SW 1271 (cell line): ENCODE measurements around the gene NTM.

Experiments used
- DNase-seq, 2 experiments: peaks; one replicate each; lab custom pipeline; 2025; lab: John Stamatoyannopoulos, UW

Gene NTM

GRCh38 chr11:131644204-131644795 lies 273.9 kb downstream of the NTM start:
- no peak for DNase-seq

GRCh38 chr11:131645237-131645636 lies 274.8 kb downstream of the NTM start:
- no peak for DNase-seq

DNA sequence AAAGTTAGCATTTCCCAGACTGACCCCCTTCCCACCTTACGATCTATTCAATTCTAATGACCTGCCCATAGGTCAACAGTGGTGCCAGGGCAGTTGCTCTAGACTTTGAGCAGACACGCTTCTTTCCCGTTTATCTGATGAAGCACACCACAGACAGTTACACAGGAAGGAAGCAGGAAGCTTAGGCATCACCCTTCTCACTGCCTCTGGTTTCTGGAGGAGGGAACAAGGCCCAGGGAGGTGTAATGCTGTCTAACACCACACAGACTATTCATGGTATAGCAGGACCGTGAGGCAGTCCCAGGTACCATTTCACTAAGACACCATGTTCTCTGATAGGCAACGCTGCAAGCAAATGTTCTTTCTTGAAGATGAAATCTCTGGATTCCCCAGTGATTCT lies 279.4 kb downstream of the NTM start:
- no peak for DNase-seq

GRCh38 chr11:131652231-131652630 lies 281.8 kb downstream of the NTM start:
- no peak for DNase-seq

- DNase-seq = no peak
Observed at GRCh38 chr11:131653260-131653659, 282.8 kb downstream of the NTM start.

- no peak for DNase-seq
Observed at GRCh38 chr11:131654849-131655248, 284.4 kb downstream of the NTM start.

DNA sequence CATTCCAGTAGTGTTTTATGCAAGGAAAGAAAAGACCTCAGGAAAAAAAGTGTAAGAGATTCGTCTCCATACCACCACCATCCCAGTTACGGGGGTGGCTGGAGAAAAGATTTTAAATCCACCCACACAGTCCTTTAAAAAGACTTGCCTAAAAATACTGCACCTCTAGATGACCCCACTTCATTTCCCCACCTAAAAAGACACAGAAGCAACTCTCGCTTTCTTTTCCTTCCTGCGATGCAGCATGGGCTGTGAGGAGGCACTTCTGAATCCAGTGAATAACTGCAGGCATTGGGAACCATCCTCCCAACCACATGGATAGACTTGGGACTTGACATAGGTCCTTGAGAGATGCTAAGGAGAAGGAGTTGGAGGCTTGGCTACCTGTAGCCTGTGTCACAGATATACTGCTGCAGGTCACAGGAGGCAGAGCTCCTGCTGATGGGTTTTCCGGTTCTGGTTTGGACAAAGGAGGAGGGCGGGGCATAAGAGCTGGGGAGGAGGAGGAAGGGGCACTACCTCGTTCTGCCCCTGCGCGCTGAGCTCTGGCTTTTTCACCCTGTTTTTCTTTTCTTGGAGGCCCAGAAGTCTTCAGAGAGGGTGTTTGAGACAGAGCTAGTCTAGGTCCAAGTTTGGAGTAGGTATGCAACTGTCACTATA lies 285.9 kb downstream of the NTM start:
- no peak for DNase-seq

DNA sequence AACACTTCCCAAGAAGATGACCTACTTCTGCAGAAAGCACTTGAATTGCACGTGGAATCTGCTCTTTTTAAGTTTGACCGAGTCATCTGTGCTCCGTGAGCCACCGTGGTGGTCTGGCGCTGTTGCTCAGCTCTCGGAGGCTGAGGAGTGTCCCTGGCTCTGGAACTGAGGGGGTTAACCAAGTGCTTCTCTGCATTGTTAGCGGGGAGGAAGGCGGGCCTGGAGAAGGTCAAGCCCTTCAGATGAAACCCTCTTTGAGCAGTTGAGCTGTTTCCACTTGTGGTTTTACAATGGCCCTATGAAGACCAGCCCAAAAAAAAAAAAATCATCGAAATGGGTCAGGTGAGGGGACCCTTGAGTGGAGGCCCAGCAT lies 286.4 kb downstream of the NTM start:
- DNase-seq = no peak

DNA sequence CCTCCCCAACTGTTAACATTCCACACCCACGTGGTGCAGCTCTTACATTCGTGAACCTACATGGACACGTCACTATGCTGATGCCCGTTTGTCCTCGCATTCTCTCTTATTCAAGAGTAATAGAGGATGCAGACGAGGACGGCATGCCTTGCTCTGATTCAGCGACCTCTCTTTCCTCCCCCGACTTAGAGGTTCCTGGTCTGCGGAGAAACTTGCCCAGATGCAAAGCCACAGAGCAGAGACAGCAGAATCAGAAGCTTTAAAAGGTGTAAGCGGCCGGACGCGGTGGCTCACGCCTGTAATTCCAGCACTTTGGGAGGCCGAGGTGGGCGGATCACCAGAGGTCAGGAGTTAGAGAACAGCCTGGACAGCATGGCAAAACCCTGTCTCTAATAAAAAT lies 288.0 kb downstream of the NTM start:
- no peak for DNase-seq

DNA sequence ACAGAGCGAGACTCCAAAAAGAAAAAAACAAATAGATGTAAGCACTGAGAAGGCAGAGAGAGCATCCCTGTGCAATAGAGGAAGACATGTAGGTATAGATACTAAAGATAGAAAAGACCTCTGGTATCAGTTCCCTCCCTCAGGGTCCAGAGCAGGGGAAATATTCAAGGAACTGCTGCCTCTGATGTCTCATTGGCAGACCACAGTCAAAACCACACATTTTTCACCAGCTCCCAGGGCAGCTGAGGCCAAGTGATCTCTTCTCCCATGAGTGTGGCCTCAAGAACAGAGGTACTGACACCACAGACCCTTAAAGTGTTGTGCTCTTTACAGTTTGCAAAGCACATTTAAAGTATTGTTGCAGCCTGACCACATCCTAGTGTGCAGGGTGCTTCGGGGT lies 288.5 kb downstream of the NTM start:
- no peak for DNase-seq

- no peak for DNase-seq
Observed at GRCh38 chr11:131659931-131660330, 289.5 kb downstream of the NTM start.

GRCh38 chr11:131661132-131661531 lies 290.7 kb downstream of the NTM start:
- DNase-seq = no peak

- no peak for DNase-seq
Observed at GRCh38 chr11:131662317-131662972, 292.0 kb downstream of the NTM start.

DNA sequence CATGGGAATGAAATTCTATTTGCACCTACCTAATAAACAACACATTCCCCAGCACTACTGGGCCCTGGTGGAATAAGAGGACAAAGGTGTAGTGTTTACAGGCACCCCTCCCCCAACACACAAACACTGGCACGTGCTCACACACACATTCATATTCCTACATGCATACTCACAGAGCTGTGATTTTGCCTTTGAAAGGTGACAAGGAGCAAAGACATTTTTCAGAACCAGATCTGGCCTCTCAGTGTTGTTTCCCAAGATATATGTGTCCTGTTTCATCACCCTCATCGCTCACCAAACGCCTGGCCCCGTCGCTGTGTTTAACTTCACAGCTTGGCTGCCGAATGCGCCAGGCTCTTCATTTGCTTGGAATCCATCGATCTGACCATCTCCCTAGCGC lies 292.6 kb downstream of the NTM start:
- no peak for DNase-seq

DNA sequence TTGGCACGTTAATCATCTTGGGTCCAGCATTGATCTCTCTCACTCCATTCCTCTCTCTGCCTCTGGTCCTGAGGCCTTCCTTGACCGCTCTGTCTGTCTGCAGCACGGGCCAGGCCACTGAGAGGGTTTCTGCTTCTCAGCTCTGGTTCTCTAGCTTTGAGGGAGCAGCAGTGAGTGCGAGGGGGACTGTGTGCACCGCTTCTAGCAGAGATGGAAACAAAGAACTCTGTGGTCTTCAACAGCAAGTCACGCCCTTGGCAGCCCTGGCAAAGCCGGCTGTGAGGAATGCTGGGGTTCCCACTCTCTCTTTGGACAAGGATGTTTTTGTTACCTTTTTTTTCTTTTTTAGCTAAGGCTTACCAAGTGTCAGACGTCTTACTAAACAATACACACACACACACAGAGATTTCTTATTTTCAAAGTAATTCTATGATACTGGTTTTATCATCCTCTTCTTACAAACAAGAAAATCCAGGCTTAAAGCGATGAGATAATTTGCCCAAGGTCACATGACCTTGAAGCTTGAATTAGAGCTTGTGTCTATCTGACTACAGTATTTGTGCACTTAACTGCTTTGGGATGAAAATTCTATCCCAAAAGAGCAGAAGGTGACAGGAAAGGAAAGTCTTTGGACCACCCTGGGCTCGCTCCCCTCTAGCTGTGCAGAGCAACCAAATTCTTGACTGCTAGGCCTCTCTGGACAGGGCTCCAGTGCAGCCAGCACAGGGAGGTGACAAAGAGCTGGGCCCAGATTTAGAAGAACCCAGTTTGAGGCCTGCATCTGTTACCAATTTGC lies 293.2 kb downstream of the NTM start:
- no peak for DNase-seq

DNA sequence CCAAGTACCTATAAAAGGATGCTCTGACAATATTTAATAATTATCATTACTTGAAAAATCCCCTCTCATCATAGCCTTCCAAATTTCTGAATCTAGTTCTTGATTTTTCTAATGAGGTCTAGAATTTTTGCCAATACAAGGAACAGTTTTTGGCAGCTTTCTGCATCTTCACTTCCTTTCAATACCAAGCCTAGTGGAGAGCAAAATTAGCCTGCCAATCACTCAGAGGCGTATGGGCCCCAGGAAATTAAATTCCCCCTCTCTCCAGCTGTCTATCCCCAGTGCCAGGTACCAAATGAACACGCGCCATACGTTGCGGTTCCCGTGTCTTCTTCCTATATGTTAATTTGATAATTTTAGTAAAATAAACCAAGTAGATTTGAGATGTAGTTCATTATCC lies 293.9 kb downstream of the NTM start:
- DNase-seq = no peak

GRCh38 chr11:131664816-131665215 lies 294.4 kb downstream of the NTM start:
- DNase-seq = no peak

DNA sequence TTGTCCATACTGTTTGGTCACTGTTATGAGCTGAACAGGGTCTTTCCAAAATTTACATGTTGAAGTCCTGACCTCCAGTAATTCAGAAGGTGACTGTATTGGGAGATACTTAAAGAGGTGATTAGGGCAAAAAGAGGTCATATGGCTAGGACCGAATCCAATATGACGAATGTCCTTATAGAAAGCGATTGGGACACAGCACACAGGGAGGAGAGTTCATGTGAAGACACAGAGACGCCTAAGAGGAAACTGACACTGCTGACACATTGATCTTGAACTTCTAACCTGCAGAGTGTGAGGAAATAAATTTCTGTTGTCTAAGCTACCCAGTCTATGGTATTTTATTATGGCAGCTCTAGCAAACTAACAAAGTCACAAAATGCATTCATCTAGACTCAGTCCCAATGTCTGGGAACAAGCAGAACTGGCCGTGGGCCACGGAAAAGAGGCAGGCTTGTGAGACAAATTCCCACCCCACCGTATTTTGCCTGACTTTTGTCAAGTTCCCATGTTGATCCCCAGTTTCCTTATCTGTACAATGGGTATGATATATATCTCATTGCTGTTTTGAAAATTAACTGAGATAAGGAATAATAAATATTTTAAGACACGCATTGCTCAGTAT lies 295.0 kb downstream of the NTM start:
- no peak for DNase-seq

GRCh38 chr11:131666006-131666405 lies 295.6 kb downstream of the NTM start:
- DNase-seq = no peak

DNA sequence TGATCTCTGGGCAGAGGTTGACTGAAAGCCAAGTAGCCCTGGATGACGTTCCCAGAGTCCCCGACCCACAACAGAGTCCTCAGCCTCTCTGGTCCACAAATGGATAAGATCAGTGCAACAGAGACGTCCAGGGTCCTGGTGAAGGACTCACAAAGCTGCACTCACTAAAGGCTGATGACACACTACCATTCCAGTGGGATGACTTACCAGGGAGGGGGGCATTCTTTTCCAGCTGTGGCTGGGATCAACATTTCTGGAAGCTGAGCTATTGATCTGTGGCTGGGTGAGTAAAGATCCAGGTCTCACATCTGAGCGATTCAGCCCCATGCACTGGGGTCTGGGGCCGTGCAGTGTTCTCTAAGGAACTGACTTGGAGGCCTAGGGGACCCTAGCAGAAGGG lies 296.2 kb downstream of the NTM start:
- no peak for DNase-seq

GRCh38 chr11:131667566-131667965 lies 297.2 kb downstream of the NTM start:
- no peak for DNase-seq
